H1 (cell line): ENCODE measurements around the gene FBXL5. TPM values are rescaled to one million over a fixed set of nuclear protein-coding genes. Genes with fewer than 3 reads are reported as not detected.

Source experiments
- CTCF ChIA-PET: fragments of 300-600 bp; sonication (Branson Sonifier 250); formaldehyde crosslinking; loops from one replicate; lab custom pipeline; 2021; ENCODE audit not compliant: partially characterized antibody; lab: Charles Lee
- POLR2A ChIA-PET: fragments of 300-600 bp; sonication (Branson Sonifier 250); formaldehyde crosslinking; loops from one replicate; lab custom pipeline; 2021; ENCODE audit warnings: inconsistent platforms; ENCODE audit not compliant: partially characterized antibody; lab: Charles Lee
- DNase-seq, 2 experiments: peaks; one replicate each; pipeline versions ENCODE4 v3.0.0 to v3.0.0-alpha.2; 2010 to 2022; ENCODE audit warnings: low spot score in 2 of 2, low read depth in 1 of 2, mixed read lengths in 1 of 2
- FAIRE-seq: peaks from 2 replicates; lab custom pipeline; 2011; peaks lifted over from hg19 to GRCh38; lab: Jason Lieb, UNC
- H2AFZ ChIP-seq: 2 replicates; pipeline ENCODE4 v1.8.1; 2012; ENCODE audit warnings: low read length, inconsistent platforms
- H2AK5ac ChIP-seq: 2 replicates; pipeline ENCODE4 v1.6.1; 2013; ENCODE audit warnings: low read depth, low read length
- H2BK120ac ChIP-seq: replicated peaks from 2 replicates; pipeline ENCODE3; 2013; ENCODE audit warnings: low read depth, low read length, inconsistent platforms
- H2BK12ac ChIP-seq: 2 replicates; pipeline ENCODE4 v1.6.1; 2013; ENCODE audit warnings: low read depth, low read length
- H2BK15ac ChIP-seq: 2 replicates; pipeline ENCODE4 v1.6.1; 2013; ENCODE audit warnings: low read length
- H2BK20ac ChIP-seq: 2 replicates; pipeline ENCODE4 v1.6.1; 2013; ENCODE audit warnings: low read length
- H2BK5ac ChIP-seq: 2 replicates; pipeline ENCODE4 v1.6.1; 2013; ENCODE audit warnings: low read depth, low read length
- H3K14ac ChIP-seq: 2 replicates; pipeline ENCODE4 v1.6.1; 2013; ENCODE audit warnings: inconsistent platforms; ENCODE audit not compliant: insufficient read length
- H3K18ac ChIP-seq: 2 replicates; pipeline ENCODE4 v1.6.1; 2013; ENCODE audit warnings: low read length; ENCODE audit errors: extremely low read depth
- H3K23ac ChIP-seq: 2 replicates; pipeline ENCODE4 v1.6.1; 2013; ENCODE audit warnings: inconsistent platforms; ENCODE audit not compliant: insufficient read length
- H3K23me2 ChIP-seq: 2 replicates; pipeline ENCODE4 v1.6.1; 2013; ENCODE audit warnings: low read depth, low read length
- H3K27ac ChIP-seq: 2 replicates; pipeline ENCODE4 v1.6.1; 2011; ENCODE audit warnings: low read depth, low read length, inconsistent platforms
- H3K27me3 ChIP-seq, 4 experiments: replicated peaks in 1 of 4; 1 replicate in 1 of 4; 2 replicates in 3 of 4; pipeline versions ENCODE4 v1.6.1 to v1.8.1; 2011 to 2013; ENCODE audit warnings: low read length in 3 of 4, mild to moderate bottlenecking in 3 of 4, inconsistent platforms in 2 of 4, mixed read lengths in 2 of 4, moderate library complexity in 1 of 4; ENCODE audit not compliant: control insufficient read depth in 3 of 4, insufficient read depth in 3 of 4; ENCODE audit errors: extremely low read depth in 1 of 4
- H3K36me3 ChIP-seq, 4 experiments: 2 replicates each; pipeline versions ENCODE4 v1.6.1 to v1.8.1; 2011 to 2013; ENCODE audit warnings: mild to moderate bottlenecking in 4 of 4, low read length in 3 of 4, moderate library complexity in 2 of 4, control low read depth in 1 of 4, inconsistent platforms in 1 of 4; ENCODE audit not compliant: insufficient read depth in 4 of 4, control insufficient read depth in 2 of 4
- H3K4ac ChIP-seq: replicated peaks from 2 replicates; pipeline ENCODE3; 2013; ENCODE audit warnings: low read length, low read depth, mixed read lengths, inconsistent platforms; ENCODE audit not compliant: insufficient read length
- H3K4me1 ChIP-seq, 4 experiments: replicated peaks in 1 of 4; 1 replicate in 1 of 4; 2 replicates in 3 of 4; pipeline versions ENCODE4 v1.6.1 to v1.8.1; 2011 to 2013; ENCODE audit warnings: low read length in 3 of 4, inconsistent platforms in 2 of 4, mixed read lengths in 1 of 4; ENCODE audit not compliant: insufficient read depth in 4 of 4, control insufficient read depth in 3 of 4
- H3K4me2 ChIP-seq, 2 experiments: 2 replicates each; pipeline versions ENCODE4 v1.6.1 to v1.8.1; 2011 to 2013; ENCODE audit warnings: low read depth in 2 of 2, low read length in 2 of 2, control low read depth in 1 of 2, inconsistent platforms in 1 of 2, mild to moderate bottlenecking in 1 of 2; ENCODE audit not compliant: insufficient read depth in 1 of 2
- H3K4me3 ChIP-seq, 4 experiments: fragments of 200-600, 300-600 bp in 1 of 4; sonication (generic), shearing (Covaris generic), sonication (Bioruptor Twin) in 1 of 4; 2 replicates each; pipeline versions ENCODE4 v1.5.1 to v1.8.1; 2011 to 2016; ENCODE audit warnings: low read length in 4 of 4, low read depth in 3 of 4, control low read depth in 2 of 4, inconsistent platforms in 2 of 4, mild to moderate bottlenecking in 2 of 4, mixed read lengths in 1 of 4, moderate library complexity in 1 of 4; ENCODE audit not compliant: insufficient read depth in 2 of 4; ENCODE audit errors: extremely low read depth in 1 of 4
- H3K56ac ChIP-seq: replicated peaks from 2 replicates; pipeline ENCODE3; 2013; ENCODE audit warnings: low read depth, mild to moderate bottlenecking, mixed read lengths, low read length, inconsistent platforms; ENCODE audit not compliant: insufficient read length
- H3K79me1 ChIP-seq: 2 replicates; pipeline ENCODE4 v1.6.1; 2013; ENCODE audit warnings: low read depth, low read length, control low read depth
- H3K79me2 ChIP-seq, 2 experiments: 2 replicates each; pipeline versions ENCODE4 v1.6.1 to v1.8.1; 2012 to 2013; ENCODE audit warnings: low read length in 2 of 2, mild to moderate bottlenecking in 2 of 2, inconsistent platforms in 1 of 2; ENCODE audit not compliant: insufficient read depth in 2 of 2, control insufficient read depth in 1 of 2
- H3K9ac ChIP-seq, 4 experiments: replicated peaks in 1 of 4; 1 replicate in 1 of 4; 2 replicates in 3 of 4; pipeline versions ENCODE4 v1.6.1 to v1.8.1; 2011 to 2013; ENCODE audit warnings: low read depth in 3 of 4, low read length in 3 of 4, control low read depth in 2 of 4, mild to moderate bottlenecking in 2 of 4, moderate library complexity in 2 of 4, inconsistent platforms in 1 of 4; ENCODE audit errors: extremely low read depth in 1 of 4
- H3K9me3 ChIP-seq, 2 experiments: 2 replicates each; pipeline versions ENCODE4 v1.6.1 to v1.8.1; 2012 to 2013; ENCODE audit warnings: mild to moderate bottlenecking in 2 of 2, moderate library complexity in 2 of 2, control low read depth in 1 of 2, inconsistent platforms in 1 of 2, low read depth in 1 of 2, low read length in 1 of 2, mixed read lengths in 1 of 2; ENCODE audit not compliant: insufficient read depth in 2 of 2
- H4K20me1 ChIP-seq, 2 experiments: replicated peaks in 1 of 2; 2 replicates each; pipeline versions ENCODE3 to v1.8.1; 2011 to 2013; ENCODE audit warnings: inconsistent platforms in 2 of 2, low read length in 2 of 2, mild to moderate bottlenecking in 1 of 2; ENCODE audit not compliant: insufficient read depth in 2 of 2, control insufficient read depth in 1 of 2
- H4K5ac ChIP-seq: 2 replicates; pipeline ENCODE4 v1.6.1; 2013; ENCODE audit warnings: low read length, low read depth, mixed read lengths, inconsistent platforms; ENCODE audit not compliant: insufficient read length
- H4K8ac ChIP-seq: 2 replicates; pipeline ENCODE4 v1.8.0; 2013; ENCODE audit warnings: mild to moderate bottlenecking, moderate library complexity, low read length, inconsistent platforms; ENCODE audit not compliant: insufficient read depth; ENCODE audit errors: extremely low read depth
- H4K91ac ChIP-seq: replicated peaks from 2 replicates; pipeline ENCODE3; 2013; ENCODE audit warnings: low read length, mixed read lengths, inconsistent platforms; ENCODE audit not compliant: insufficient read length
- CEBPB ChIP-seq: IDR thresholded peaks from 2 replicates; pipeline ENCODE4 v1.6.1; 2012; ENCODE audit warnings: low read depth, low read length
- CREB1 ChIP-seq: IDR thresholded peaks from 2 replicates; pipeline ENCODE4 v1.6.1; 2012; ENCODE audit warnings: inconsistent platforms
- EP300 ChIP-seq, 2 experiments: IDR thresholded peaks; 1 replicate in 1 of 2; 2 replicates in 1 of 2; pipeline ENCODE4 v1.6.1; 2011 to 2012; ENCODE audit warnings: low read depth in 2 of 2, low read length in 2 of 2, mild to moderate bottlenecking in 2 of 2, borderline replicate concordance in 1 of 2, inconsistent platforms in 1 of 2, moderate library complexity in 1 of 2
- FOSL1 ChIP-seq: IDR thresholded peaks from 2 replicates; pipeline ENCODE4 v1.6.1; 2011; ENCODE audit warnings: mild to moderate bottlenecking, low read depth, low read length, moderate library complexity; ENCODE audit not compliant: insufficient read depth
- JUND ChIP-seq: IDR thresholded peaks from 2 replicates; pipeline ENCODE4 v1.6.1; 2011; ENCODE audit warnings: mild to moderate bottlenecking, improper control_type of control experiment, low read length
- KDM1A ChIP-seq: fragments of 200-600, 300-600 bp; sonication (generic); IDR thresholded peaks from 2 replicates; pipeline ENCODE4 v1.7.1; 2016; ENCODE audit warnings: mild to moderate bottlenecking, low read length, borderline replicate concordance
- KDM4A ChIP-seq: IDR thresholded peaks from one replicate; pipeline ENCODE4 v1.7.1; 2012; ENCODE audit warnings: low read depth, mild to moderate bottlenecking, moderate library complexity, low read length, inconsistent platforms; ENCODE audit not compliant: severe bottlenecking
- NANOG ChIP-seq: IDR thresholded peaks from 2 replicates; pipeline ENCODE4 v1.6.1; 2011; ENCODE audit warnings: low read length, low read depth, mild to moderate bottlenecking, inconsistent platforms; ENCODE audit not compliant: insufficient read depth, poor library complexity, severe bottlenecking
- RXRA ChIP-seq: IDR thresholded peaks from 2 replicates; pipeline ENCODE4 v1.6.1; 2011; ENCODE audit warnings: low read depth, mild to moderate bottlenecking, low read length, moderate library complexity; ENCODE audit not compliant: insufficient read depth
- SP4 ChIP-seq: IDR thresholded peaks from 2 replicates; pipeline ENCODE4 v1.6.1; 2012; ENCODE audit warnings: low read length, inconsistent platforms
- TBP ChIP-seq: IDR thresholded peaks from 2 replicates; pipeline ENCODE4 v1.6.1; 2011; ENCODE audit warnings: low read depth, low read length, improper control_type of control experiment
- WGBS, 2 experiments: shearing (Covaris generic) in 1 of 2; methylation state at CpG; one replicate each; pipeline versions ENCODE4 v1.1.6 to v1.1.7; 2013 to 2015; ENCODE audit warnings: low lambda C conversion rate in 2 of 2, mixed read lengths in 2 of 2, inconsistent platforms in 1 of 2, low coverage in 1 of 2, missing lambda C conversion rate in 1 of 2; ENCODE audit not compliant: insufficient replicate concordance in 2 of 2, insufficient coverage in 1 of 2, insufficient read length in 1 of 2; ENCODE audit errors: extremely low coverage in 1 of 2, missing lambda C conversion rate in 1 of 2; 5-methylcytosine and 5-hydroxymethylcytosine counted together
- polyA plus RNA-seq, 7 experiments: library from polyadenylated mRNA; depleted of rRNA in 3 of 7; stranded (reverse) in 5 of 7; unstranded in 2 of 7; fragments of >200 nt in 5 of 7; fragments of 200-250 nt in 2 of 7; gene quantifications; 1 replicate in 5 of 7; 2 replicates in 1 of 7; 4 replicates in 1 of 7; pipeline versions ENCODE4 v1.2.1 to v1.2.3, GENCODE V29; 2011 to 2013; ENCODE audit warnings: missing spikeins in 2 of 7, mixed read lengths in 2 of 7
- total RNA-seq: library from RNA; stranded (reverse); fragmentation: NEBNext Ultra II Directional; extraction: Animal tissue kit (Norgen Biotek cat#: 25700); gene quantifications from 2 replicates; pipeline ENCODE4 v1.2.1, GENCODE V29; 2021
- TF ChIP-seq, protein P1 (sequence below): IDR thresholded peaks from 2 replicates; pipeline ENCODE4 v1.6.1; 2011; ENCODE audit warnings: low read length, improper control_type of control experiment
- TF ChIP-seq, protein P2 (sequence below): IDR thresholded peaks from 2 replicates; pipeline ENCODE4 v1.6.1; 2012; ENCODE audit warnings: inconsistent platforms

The FBXL5 gene
- total and polyA plus RNA-seq, 2 of the 8 experiments (the other 6 are each of a cell fraction or from before 2014, with no cell fraction given), result 34.6 to 62.7 TPM

DNA sequence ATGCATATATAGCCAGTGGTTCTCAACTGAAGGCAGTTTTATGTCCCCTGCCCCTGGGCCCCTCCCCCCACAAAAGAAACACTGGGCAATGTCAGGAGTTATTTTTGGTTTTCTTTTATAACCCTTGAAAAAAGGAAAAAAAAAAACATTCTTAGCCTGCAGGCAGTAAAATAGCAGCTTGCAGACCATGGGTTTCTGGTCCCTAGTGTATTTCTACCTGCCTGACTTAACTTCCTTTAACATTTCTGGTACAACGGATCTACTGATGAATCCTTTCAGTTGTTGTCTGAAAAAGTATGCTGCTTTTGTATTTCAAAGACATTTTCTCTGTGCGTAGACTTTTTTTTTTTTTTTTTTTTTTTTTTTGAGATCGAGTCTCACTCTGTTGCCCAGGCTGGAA, 15.4 kb upstream of the FBXL5 start:
- H3K23ac ChIP-seq, result no peak overlapping the region
- CTCF ChIA-PET, result interaction anchor here (0.7 to 1.2 kb wide), 2 partner anchors 11 to 12 kb away, joined by 3 read pairs; no protein-coding TSS in a partner anchor
- TF ChIP-seq, protein P1, sequence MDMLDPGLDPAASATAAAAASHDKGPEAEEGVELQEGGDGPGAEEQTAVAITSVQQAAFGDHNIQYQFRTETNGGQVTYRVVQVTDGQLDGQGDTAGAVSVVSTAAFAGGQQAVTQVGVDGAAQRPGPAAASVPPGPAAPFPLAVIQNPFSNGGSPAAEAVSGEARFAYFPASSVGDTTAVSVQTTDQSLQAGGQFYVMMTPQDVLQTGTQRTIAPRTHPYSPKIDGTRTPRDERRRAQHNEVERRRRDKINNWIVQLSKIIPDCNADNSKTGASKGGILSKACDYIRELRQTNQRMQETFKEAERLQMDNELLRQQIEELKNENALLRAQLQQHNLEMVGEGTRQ, result no peak
- no peak for TF ChIP-seq NANOG
- TF ChIP-seq FOSL1, result no peak
- no peak for TF ChIP-seq CREB1
- no peak for TF ChIP-seq TBP
- no peak for TF ChIP-seq KDM1A
- no peak for TF ChIP-seq JUND
- TF ChIP-seq RXRA, result no peak
- TF ChIP-seq SP4, result no peak
- TF ChIP-seq KDM4A, result no peak
- no peak for TF ChIP-seq EP300 (IDR thresholded peaks at IDR 0.05; ENCODE audit: borderline replicate concordance in 1 of 2, low read depth in 2 of 2, low read length in 2 of 2)
- TF ChIP-seq, protein P2, sequence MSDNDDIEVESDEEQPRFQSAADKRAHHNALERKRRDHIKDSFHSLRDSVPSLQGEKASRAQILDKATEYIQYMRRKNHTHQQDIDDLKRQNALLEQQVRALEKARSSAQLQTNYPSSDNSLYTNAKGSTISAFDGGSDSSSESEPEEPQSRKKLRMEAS, result no peak
- TF ChIP-seq CEBPB, result no peak

More for the DNA sequence above, 15.4 kb upstream of the FBXL5 start:
- H4K5ac ChIP-seq, result no peak overlapping the region
- peaks cover 0 to 26% (median 8%) of the 10 kb centered on the region in 4 experiments; a peak in 6 of 8 replicates for H3K36me3 ChIP-seq
- no peaks in the 10 kb centered on the region for H3K27me3 ChIP-seq
- H2BK20ac ChIP-seq, result no peak overlapping the region
- no peak overlapping the region for H2BK120ac ChIP-seq
- no peak overlapping the region for H2AK5ac ChIP-seq
- no peak overlapping the region for H2AFZ ChIP-seq
- H3K23me2 ChIP-seq, result no peaks in the 10 kb centered on the region
- no peak overlapping the region for H2BK15ac ChIP-seq
- H3K4me1 ChIP-seq, result no peaks in the 10 kb centered on the region
- H3K4ac ChIP-seq, result no peak overlapping the region
- H3K18ac ChIP-seq, result no peak overlapping the region
- no peak overlapping the region for H2BK12ac ChIP-seq
- 84% methylated on average over 2 of the region's 3 CpGs; no CpG with 5 or more reads in 1 of the 2 experiments for WGBS, 2 experiments
- no peaks in the 10 kb centered on the region for H3K9me3 ChIP-seq
- no peak for FAIRE-seq
- H4K20me1 ChIP-seq, result peaks cover 0 to 4% of the 10 kb centered on the region in 2 experiments
- H3K27ac ChIP-seq, result no peak overlapping the region
- H3K4me2 ChIP-seq, result no peak overlapping the region
- no peaks in the 10 kb centered on the region for H3K79me1 ChIP-seq
- H3K9ac ChIP-seq, result no peak overlapping the region
- H3K14ac ChIP-seq, result no peak overlapping the region
- no peak overlapping the region for H3K56ac ChIP-seq
- H4K8ac ChIP-seq, result no peak overlapping the region
- no peak for DNase-seq
- H2BK5ac ChIP-seq, result no peak overlapping the region
- no peak overlapping the region for H3K4me3 ChIP-seq
- peaks cover 0 to 36% of the 10 kb centered on the region in 2 experiments; a peak in 3 of 4 replicates for H3K79me2 ChIP-seq
- H4K91ac ChIP-seq, result no peak overlapping the region
- POLR2A ChIA-PET, result interaction anchor here (0.8 to 0.9 kb wide), 3 partner anchors 10 to 16 kb away, joined by 3 read pairs; partner anchors contain the start of gene FBXL5
